ENCODE data around the gene GNAS.

The GNAS gene

GRCh38 chr20:58854638-58855471, 2.3 kb downstream of the GNAS start:
- Mint-ChIP-seq H3K27ac (no peak overlapping the region), H3K4me3 (peak overlapping the region; percentile 44), H3K9me3 (ENCODE audit: low read depth) (no peaks in the 10 kb centered on the region), H3K27me3 (peaks cover 12% of the 10 kb centered on the region), H3K36me3 (no peaks in the 10 kb centered on the region), H3K4me1 (ENCODE audit: low read depth) (peaks cover 21% of the 10 kb centered on the region)

- H3K4me3 Mint-ChIP-seq, result peak overlapping the region; percentile 63
- peaks cover 13% of the 10 kb centered on the region for H3K27me3 Mint-ChIP-seq
- H3K9me3 Mint-ChIP-seq (ENCODE audit: low read depth), result no peaks in the 10 kb centered on the region
- peaks cover 2% of the 10 kb centered on the region for H3K36me3 Mint-ChIP-seq
- peaks cover 17% of the 10 kb centered on the region for H3K4me1 Mint-ChIP-seq (ENCODE audit: low read depth)
- no peak overlapping the region for H3K27ac Mint-ChIP-seq
Observed at GRCh38 chr20:58855506-58856389, 3.2 kb downstream of the GNAS start.

- no peaks in the 10 kb centered on the region for H3K4me1 Mint-ChIP-seq (ENCODE audit: low read depth)
- H3K4me3 Mint-ChIP-seq, result no peak overlapping the region
- H3K27ac Mint-ChIP-seq, result no peak overlapping the region
- peaks cover 4% of the 10 kb centered on the region for H3K36me3 Mint-ChIP-seq
- peaks cover 6% of the 10 kb centered on the region for H3K27me3 Mint-ChIP-seq
- no peaks in the 10 kb centered on the region for H3K9me3 Mint-ChIP-seq (ENCODE audit: low read depth)
Observed at GRCh38 chr20:58863044-58863790, 10.7 kb downstream of the GNAS start.

- Mint-ChIP-seq H3K27me3 (peaks cover 6% of the 10 kb centered on the region), H3K9me3 (ENCODE audit: low read depth) (no peaks in the 10 kb centered on the region), H3K27ac (no peak overlapping the region), H3K4me1 (ENCODE audit: low read depth) (no peaks in the 10 kb centered on the region), H3K36me3 (peaks cover 4% of the 10 kb centered on the region), H3K4me3 (no peak overlapping the region)
Observed at GRCh38 chr20:58864346-58864745, 11.8 kb downstream of the GNAS start.

- Mint-ChIP-seq H3K36me3 (peaks cover 2% of the 10 kb centered on the region), H3K9me3 (ENCODE audit: low read depth) (no peaks in the 10 kb centered on the region), H3K4me1 (ENCODE audit: low read depth) (peaks cover 3% of the 10 kb centered on the region), H3K27me3 (peaks cover 4% of the 10 kb centered on the region), H3K4me3 (no peak overlapping the region), H3K27ac (no peak overlapping the region)
Observed at GRCh38 chr20:58865843-58866242, 13.3 kb downstream of the GNAS start.

- no peak overlapping the region for H3K27ac Mint-ChIP-seq
- H3K9me3 Mint-ChIP-seq (ENCODE audit: low read depth), result no peaks in the 10 kb centered on the region
- no peaks in the 10 kb centered on the region for H3K36me3 Mint-ChIP-seq
- H3K4me3 Mint-ChIP-seq, result no peak overlapping the region
- H3K4me1 Mint-ChIP-seq (ENCODE audit: low read depth), result peaks cover 5% of the 10 kb centered on the region
- peaks cover 2% of the 10 kb centered on the region for H3K27me3 Mint-ChIP-seq
Observed at GRCh38 chr20:58867211-58867610, 14.7 kb downstream of the GNAS start.

- no peaks in the 10 kb centered on the region for H3K9me3 Mint-ChIP-seq (ENCODE audit: low read depth)
- H3K4me1 Mint-ChIP-seq (ENCODE audit: low read depth), result peaks cover 5% of the 10 kb centered on the region
- no peaks in the 10 kb centered on the region for H3K36me3 Mint-ChIP-seq
- H3K27ac Mint-ChIP-seq, result no peak overlapping the region
- no peak overlapping the region for H3K4me3 Mint-ChIP-seq
- peaks cover 2% of the 10 kb centered on the region for H3K27me3 Mint-ChIP-seq
Observed at GRCh38 chr20:58868795-58869194, 16.3 kb downstream of the GNAS start.

GRCh38 chr20:58869662-58870227, 17.2 kb downstream of the GNAS start:
- Mint-ChIP-seq H3K27me3 (peaks cover 2% of the 10 kb centered on the region), H3K27ac (no peak overlapping the region), H3K4me1 (ENCODE audit: low read depth) (peaks cover 5% of the 10 kb centered on the region), H3K36me3 (no peaks in the 10 kb centered on the region), H3K9me3 (ENCODE audit: low read depth) (no peaks in the 10 kb centered on the region), H3K4me3 (no peak overlapping the region)

GRCh38 chr20:58870293-58871014, 17.9 kb downstream of the GNAS start:
- Mint-ChIP-seq H3K36me3 (no peaks in the 10 kb centered on the region), H3K27ac (no peak overlapping the region), H3K27me3 (peaks cover 2% of the 10 kb centered on the region), H3K4me3 (no peak overlapping the region), H3K4me1 (ENCODE audit: low read depth) (peaks cover 5% of the 10 kb centered on the region), H3K9me3 (ENCODE audit: low read depth) (no peaks in the 10 kb centered on the region)

- H3K4me3 Mint-ChIP-seq, result no peak overlapping the region
- H3K4me1 Mint-ChIP-seq (ENCODE audit: low read depth), result peaks cover 5% of the 10 kb centered on the region
- no peaks in the 10 kb centered on the region for H3K9me3 Mint-ChIP-seq (ENCODE audit: low read depth)
- H3K36me3 Mint-ChIP-seq, result no peaks in the 10 kb centered on the region
- H3K27ac Mint-ChIP-seq, result no peak overlapping the region
- peaks cover 2% of the 10 kb centered on the region for H3K27me3 Mint-ChIP-seq
Observed at GRCh38 chr20:58871533-58872102, 19.1 kb downstream of the GNAS start.

GRCh38 chr20:58874469-58874868, 22.0 kb downstream of the GNAS start:
- H3K9me3 Mint-ChIP-seq (ENCODE audit: low read depth), result no peaks in the 10 kb centered on the region
- H3K27ac Mint-ChIP-seq, result no peak overlapping the region
- H3K4me3 Mint-ChIP-seq, result no peak overlapping the region
- H3K36me3 Mint-ChIP-seq, result no peaks in the 10 kb centered on the region
- H3K4me1 Mint-ChIP-seq (ENCODE audit: low read depth), result peaks cover 22% of the 10 kb centered on the region
- no peaks in the 10 kb centered on the region for H3K27me3 Mint-ChIP-seq

- Mint-ChIP-seq H3K27me3 (no peaks in the 10 kb centered on the region), H3K27ac (no peak overlapping the region), H3K4me1 (ENCODE audit: low read depth) (peaks cover 22% of the 10 kb centered on the region), H3K9me3 (ENCODE audit: low read depth) (no peaks in the 10 kb centered on the region), H3K4me3 (no peak overlapping the region), H3K36me3 (no peaks in the 10 kb centered on the region)
Observed at GRCh38 chr20:58875111-58875510, 22.6 kb downstream of the GNAS start.

- H3K36me3 Mint-ChIP-seq, result no peaks in the 10 kb centered on the region
- no peak overlapping the region for H3K4me3 Mint-ChIP-seq
- peaks cover 22% of the 10 kb centered on the region for H3K4me1 Mint-ChIP-seq (ENCODE audit: low read depth)
- no peaks in the 10 kb centered on the region for H3K9me3 Mint-ChIP-seq (ENCODE audit: low read depth)
- H3K27me3 Mint-ChIP-seq, result no peaks in the 10 kb centered on the region
- H3K27ac Mint-ChIP-seq, result no peak overlapping the region
Observed at GRCh38 chr20:58875541-58876134, 23.1 kb downstream of the GNAS start.
